Mesendoderm (in vitro differentiated cells): ENCODE results near the gene POMGNT1. TPM values are rescaled to one million over a fixed set of nuclear protein-coding genes. Genes with fewer than 3 reads are reported as not detected.

Experiments
- small RNA-seq: library from polyadenylated mRNA; stranded (forward); fragments of <200 nt; extraction: miRNeasy Mini kit (QIAGEN cat#:217004); gene quantifications from one replicate; pipeline ENCODE3, GENCODE V24; 2013; ENCODE audit not compliant: insufficient read depth

Gene POMGNT1

Small RNAs within 50 kb of the gene (small RNA-seq; reads per million reads assigned to genes)
- not detected for gene AL672043.1
